ENCODE results near the gene LARGE1. TPM values are rescaled to one million over a fixed set of nuclear protein-coding genes. Genes with fewer than 3 reads are reported as not detected.

The LARGE1 gene
- 1 to 10 TPM; 1.0 to 1.1 TPM for total RNA-seq
- polyA plus RNA-seq, result under 1 TPM in 1 of 2 donors, not detected in 1; 0.06 TPM

DNA sequence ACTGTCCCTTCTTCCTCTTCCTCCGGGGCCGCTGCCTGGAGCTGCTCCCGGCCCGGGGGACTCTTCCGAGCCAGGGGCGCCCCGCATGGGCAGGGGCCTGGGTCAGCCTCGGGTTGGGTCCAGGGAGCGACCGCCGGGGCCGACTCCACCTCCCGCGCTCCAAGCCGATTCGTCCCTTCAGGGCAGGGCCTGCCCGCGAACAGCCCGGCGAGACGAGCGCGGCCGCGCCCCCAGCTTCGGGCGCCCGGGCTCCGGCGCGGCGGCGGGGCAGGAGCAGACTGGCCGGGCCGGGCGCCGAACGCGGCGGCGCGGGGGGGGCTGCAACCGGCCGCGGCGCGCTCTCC is at the start of gene LARGE1:
Gene LARGE1, minus strand, starts transcription at position 280 of the 344 bp plus-strand sequence.
- no peak for DNase-seq
- peak within 1 kb of the TSS; percentile 80 to 89 (median 86) for H3K4me3 Mint-ChIP-seq
- CTCF ChIA-PET (ENCODE audit: partially characterized antibody), result no interaction called here
- intact Hi-C loops (cut with micrococcal nuclease), result no loop called here
- Histone ChIP-seq H3K4me1 (ENCODE audit: insufficient read depth, low read length) (peaks cover 14% of the 10 kb centered on the region), H3K4me3 (ENCODE audit: low read length in 2 of 2) (peak within 1 kb of the TSS in 1 of 2 donors; percentile 50), H3K9me3 (ENCODE audit: control insufficient read depth in 1 of 2, low read length in 2 of 2) (no peaks in the 10 kb centered on the region), H3K27me3 (ENCODE audit: insufficient read depth, low read length) (peaks cover 5% of the 10 kb centered on the region), H3K27ac (ENCODE audit: low read depth, low read length) (no peak within 1 kb of the TSS), H3K36me3 (ENCODE audit: insufficient read depth, low read length) (no peaks in the 10 kb centered on the region)
- POLR2A ChIA-PET (ENCODE audit: partially characterized antibody), result no interaction called here
- H3K4me1 Mint-ChIP-seq, result peaks cover 8 to 28% (median 17%) of the 10 kb centered on the region in 4 donors
- H3K27me3 Mint-ChIP-seq, result peaks cover 25 to 40% of the 10 kb centered on the region in 2 donors
- H3K9me3 Mint-ChIP-seq, result peaks cover 0 to 9% (median 1%) of the 10 kb centered on the region in 8 donors
- peak within 1 kb of the TSS in 2 of 7 donors; percentile 72 to 82 for H3K27ac Mint-ChIP-seq
- peaks cover 0 to 3% of the 10 kb centered on the region in 2 donors for H3K36me3 Mint-ChIP-seq

DNA sequence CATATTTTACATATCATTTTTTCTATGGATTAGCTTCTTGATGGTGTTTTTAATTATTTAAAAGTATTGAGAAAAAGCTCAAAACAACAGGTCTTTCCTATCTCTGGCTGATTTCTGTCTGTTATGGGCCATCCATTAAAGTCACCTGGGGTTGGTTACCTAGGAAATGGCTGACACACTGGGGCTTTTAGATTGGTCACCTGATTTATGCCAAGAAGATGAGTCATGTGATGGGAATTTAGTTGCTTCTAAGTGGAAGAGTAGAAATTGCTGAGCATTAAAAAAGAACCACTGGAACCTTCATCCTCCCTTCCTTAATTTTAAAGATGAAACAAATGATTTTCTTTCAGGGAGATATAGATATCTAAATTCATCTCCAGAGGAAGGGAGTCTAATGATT is 48.8 kb upstream of the LARGE1 start:
- no peak overlapping the region for H3K4me3 Mint-ChIP-seq
- ChIA-PET CTCF (ENCODE audit: partially characterized antibody) (no interaction called here), POLR2A (ENCODE audit: partially characterized antibody) (no interaction called here)
- H3K9me3 Mint-ChIP-seq, result peaks cover 0 to 6% (median 2%) of the 10 kb centered on the region in 8 donors
- H3K36me3 ChIP-seq (ENCODE audit: insufficient read depth, low read length), result no peaks in the 10 kb centered on the region
- no peak overlapping the region for H3K27ac ChIP-seq (ENCODE audit: low read depth, low read length)
- no peaks in the 10 kb centered on the region for H3K9me3 ChIP-seq (ENCODE audit: control insufficient read depth in 1 of 2, low read length in 2 of 2)
- intact Hi-C loops (cut with micrococcal nuclease), result no loop called here
- no peak overlapping the region for H3K4me3 ChIP-seq (ENCODE audit: low read length in 2 of 2)
- H3K4me1 ChIP-seq (ENCODE audit: insufficient read depth, low read length), result no peaks in the 10 kb centered on the region
- no peaks in the 10 kb centered on the region for H3K4me1 Mint-ChIP-seq
- no peak for DNase-seq
- no peaks in the 10 kb centered on the region for H3K27me3 ChIP-seq (ENCODE audit: insufficient read depth, low read length)
- H3K27me3 Mint-ChIP-seq, result no peaks in the 10 kb centered on the region
- H3K27ac Mint-ChIP-seq, result no peak overlapping the region
- H3K36me3 Mint-ChIP-seq, result no peaks in the 10 kb centered on the region

DNA sequence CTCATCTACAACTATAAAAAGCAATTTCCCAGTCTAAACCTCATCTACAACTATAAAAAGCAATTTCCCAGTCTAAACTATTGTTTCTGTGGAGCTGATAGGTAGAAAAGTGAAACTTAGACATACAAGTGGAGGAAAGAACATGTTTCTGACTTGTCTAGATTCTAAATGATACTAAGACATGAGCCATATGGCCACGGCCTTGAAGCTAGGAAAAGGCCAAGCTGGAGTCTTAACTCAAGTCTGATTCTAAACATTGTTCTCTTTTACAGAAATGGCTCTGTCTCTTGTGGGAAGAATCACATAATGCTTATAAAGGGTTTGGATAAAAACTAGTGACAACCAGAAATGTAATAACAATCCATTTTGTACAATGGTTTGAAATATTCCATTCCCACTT is 43.8 kb upstream of the LARGE1 start:
- no peaks in the 10 kb centered on the region for H3K4me1 ChIP-seq (ENCODE audit: insufficient read depth, low read length)
- Mint-ChIP-seq H3K9me3 (peaks cover 0 to 2% (median 0%) of the 10 kb centered on the region in 8 donors), H3K27ac (no peak overlapping the region), H3K27me3 (no peaks in the 10 kb centered on the region), H3K36me3 (no peaks in the 10 kb centered on the region), H3K4me1 (no peaks in the 10 kb centered on the region), H3K4me3 (no peak overlapping the region)
- no peak overlapping the region for H3K4me3 ChIP-seq (ENCODE audit: low read length in 2 of 2)
- H3K36me3 ChIP-seq (ENCODE audit: insufficient read depth, low read length), result no peaks in the 10 kb centered on the region
- POLR2A ChIA-PET (ENCODE audit: partially characterized antibody), result no interaction called here
- CTCF ChIA-PET (ENCODE audit: partially characterized antibody), result no interaction called here
- H3K27me3 ChIP-seq (ENCODE audit: insufficient read depth, low read length), result no peaks in the 10 kb centered on the region
- H3K9me3 ChIP-seq (ENCODE audit: control insufficient read depth in 1 of 2, low read length in 2 of 2), result no peaks in the 10 kb centered on the region
- H3K27ac ChIP-seq (ENCODE audit: low read depth, low read length), result no peak overlapping the region
- intact Hi-C loops (cut with micrococcal nuclease), result no loop called here
- no peak for DNase-seq

DNA sequence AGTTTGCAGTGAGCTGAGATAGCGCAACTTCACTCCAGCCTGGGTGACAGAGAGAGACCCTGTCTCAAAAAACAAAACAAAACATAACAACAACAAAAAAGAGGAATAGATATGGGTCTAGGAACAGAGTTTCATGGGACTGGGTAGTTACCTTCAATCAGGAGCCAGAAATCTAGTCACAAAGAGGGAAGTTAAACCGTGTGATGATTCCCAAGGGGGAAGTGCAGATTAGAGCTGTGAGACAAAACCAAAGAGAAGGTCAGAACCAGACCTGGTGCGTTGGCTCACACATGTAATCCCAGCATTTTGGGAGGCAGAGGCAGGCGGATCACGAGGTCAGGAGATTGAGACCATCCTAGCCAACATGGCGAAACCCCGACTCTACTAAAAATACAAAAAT is 42.1 kb upstream of the LARGE1 start:
- no peaks in the 10 kb centered on the region for H3K4me1 ChIP-seq (ENCODE audit: insufficient read depth, low read length)
- CTCF ChIA-PET (ENCODE audit: partially characterized antibody), result no interaction called here
- H3K36me3 Mint-ChIP-seq, result no peaks in the 10 kb centered on the region
- H3K9me3 Mint-ChIP-seq, result peaks cover 0 to 2% (median 0%) of the 10 kb centered on the region in 8 donors
- no peaks in the 10 kb centered on the region for H3K9me3 ChIP-seq (ENCODE audit: control insufficient read depth in 1 of 2, low read length in 2 of 2)
- intact Hi-C loops (cut with micrococcal nuclease), result no loop called here
- POLR2A ChIA-PET (ENCODE audit: partially characterized antibody), result no interaction called here
- H3K4me3 Mint-ChIP-seq, result no peak overlapping the region
- H3K27ac ChIP-seq (ENCODE audit: low read depth, low read length), result no peak overlapping the region
- DNase-seq, result no peak
- H3K4me3 ChIP-seq (ENCODE audit: low read length in 2 of 2), result no peak overlapping the region
- no peaks in the 10 kb centered on the region for H3K36me3 ChIP-seq (ENCODE audit: insufficient read depth, low read length)
- peak overlapping the region in 1 of 7 donors; percentile 75 for H3K27ac Mint-ChIP-seq
- no peaks in the 10 kb centered on the region for H3K27me3 ChIP-seq (ENCODE audit: insufficient read depth, low read length)
- H3K27me3 Mint-ChIP-seq, result no peaks in the 10 kb centered on the region
- no peaks in the 10 kb centered on the region for H3K4me1 Mint-ChIP-seq

DNA sequence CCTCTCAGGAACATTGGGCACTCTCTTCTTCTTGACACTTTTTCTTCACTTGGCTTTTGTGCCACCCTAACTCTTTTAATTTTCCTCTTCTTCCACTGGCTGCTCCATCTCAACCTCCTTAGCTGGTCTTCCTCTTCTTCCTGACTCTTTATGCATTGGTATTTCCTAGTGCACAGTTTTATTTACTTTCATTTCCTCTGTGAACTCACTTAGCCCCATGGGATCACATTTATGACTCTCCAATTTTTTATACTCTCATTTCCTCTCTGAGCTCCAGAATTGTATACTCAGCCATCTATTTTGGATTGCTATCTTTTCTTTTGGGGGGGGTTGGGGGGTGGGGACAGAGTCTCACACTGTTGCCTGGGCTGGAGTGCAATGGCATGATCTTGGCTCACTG is 38.5 kb upstream of the LARGE1 start:
- Mint-ChIP-seq H3K4me1 (no peaks in the 10 kb centered on the region), H3K27me3 (no peaks in the 10 kb centered on the region), H3K27ac (no peak overlapping the region), H3K4me3 (no peak overlapping the region), H3K9me3 (peaks cover 0 to 4% (median 0%) of the 10 kb centered on the region in 8 donors), H3K36me3 (no peaks in the 10 kb centered on the region)
- Histone ChIP-seq H3K27me3 (ENCODE audit: insufficient read depth, low read length) (no peaks in the 10 kb centered on the region), H3K36me3 (ENCODE audit: insufficient read depth, low read length) (no peaks in the 10 kb centered on the region), H3K27ac (ENCODE audit: low read depth, low read length) (no peak overlapping the region), H3K4me1 (ENCODE audit: insufficient read depth, low read length) (no peaks in the 10 kb centered on the region), H3K9me3 (ENCODE audit: control insufficient read depth in 1 of 2, low read length in 2 of 2) (no peaks in the 10 kb centered on the region), H3K4me3 (ENCODE audit: low read length in 2 of 2) (no peak overlapping the region)
- intact Hi-C loops (cut with micrococcal nuclease), result no loop called here
- no peak for DNase-seq
- ChIA-PET POLR2A (ENCODE audit: partially characterized antibody) (no interaction called here), CTCF (ENCODE audit: partially characterized antibody) (no interaction called here)

DNA sequence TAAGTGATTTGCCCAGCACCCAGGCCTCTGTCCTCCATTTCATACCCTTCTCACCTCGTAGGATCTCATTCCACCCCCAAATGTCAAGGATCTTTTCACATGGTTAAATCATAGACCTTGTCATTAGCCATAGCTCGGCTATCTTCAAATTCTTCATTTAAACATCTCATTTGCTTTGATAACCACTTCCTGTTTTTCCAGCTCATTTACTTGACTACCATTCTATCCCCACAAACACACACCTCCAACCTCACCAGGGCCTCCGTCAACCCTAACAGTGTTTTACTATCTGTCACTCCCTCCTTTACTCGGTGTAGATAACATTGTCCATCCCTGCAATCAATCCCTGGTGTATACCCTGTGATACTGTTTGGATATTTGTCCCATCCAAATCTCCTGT is 36.8 kb upstream of the LARGE1 start:
- Histone ChIP-seq H3K4me1 (ENCODE audit: insufficient read depth, low read length) (no peaks in the 10 kb centered on the region), H3K4me3 (ENCODE audit: low read length in 2 of 2) (no peak overlapping the region), H3K9me3 (ENCODE audit: control insufficient read depth in 1 of 2, low read length in 2 of 2) (no peaks in the 10 kb centered on the region), H3K27me3 (ENCODE audit: insufficient read depth, low read length) (no peaks in the 10 kb centered on the region), H3K36me3 (ENCODE audit: insufficient read depth, low read length) (no peaks in the 10 kb centered on the region), H3K27ac (ENCODE audit: low read depth, low read length) (no peak overlapping the region)
- H3K36me3 Mint-ChIP-seq, result no peaks in the 10 kb centered on the region
- CTCF ChIA-PET (ENCODE audit: partially characterized antibody), result no interaction called here
- H3K4me3 Mint-ChIP-seq, result no peak overlapping the region
- DNase-seq, result no peak
- POLR2A ChIA-PET (ENCODE audit: partially characterized antibody), result no interaction called here
- H3K27ac Mint-ChIP-seq, result no peak overlapping the region
- peaks cover 0 to 3% of the 10 kb centered on the region in 2 donors for H3K27me3 Mint-ChIP-seq
- no peaks in the 10 kb centered on the region for H3K4me1 Mint-ChIP-seq
- intact Hi-C loops (cut with micrococcal nuclease), result no loop called here
- H3K9me3 Mint-ChIP-seq, result peaks cover 0 to 2% (median 0%) of the 10 kb centered on the region in 8 donors

DNA sequence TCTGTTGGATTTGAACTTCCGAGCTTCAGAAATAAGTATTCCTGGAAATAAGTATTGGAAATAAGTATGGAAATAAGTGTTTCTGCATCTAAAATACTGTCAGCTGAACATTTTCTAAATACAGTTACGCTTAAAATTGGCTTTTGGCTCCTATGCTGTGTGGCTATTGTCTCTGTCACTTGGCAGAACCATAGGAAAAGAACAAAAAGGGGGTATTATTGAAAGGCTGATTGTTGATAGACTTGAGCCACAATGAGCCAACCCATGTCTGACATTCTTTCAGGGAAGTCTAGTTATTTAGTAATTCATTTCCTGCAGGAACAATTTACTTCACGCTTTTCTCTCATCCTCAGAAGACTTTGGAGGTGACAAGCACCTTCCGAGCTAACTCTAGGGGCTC is 32.5 kb upstream of the LARGE1 start:
- no peaks in the 10 kb centered on the region for H3K27me3 ChIP-seq (ENCODE audit: insufficient read depth, low read length)
- CTCF ChIA-PET (ENCODE audit: partially characterized antibody), result no interaction called here
- H3K4me3 ChIP-seq (ENCODE audit: low read length in 2 of 2), result no peak overlapping the region
- POLR2A ChIA-PET (ENCODE audit: partially characterized antibody), result no interaction called here
- Mint-ChIP-seq H3K4me1 (no peaks in the 10 kb centered on the region), H3K4me3 (no peak overlapping the region), H3K9me3 (peaks cover 0 to 4% (median 1%) of the 10 kb centered on the region in 8 donors), H3K36me3 (no peaks in the 10 kb centered on the region), H3K27ac (no peak overlapping the region), H3K27me3 (peaks cover 0 to 3% of the 10 kb centered on the region in 2 donors)
- no peak for DNase-seq
- intact Hi-C loops (cut with micrococcal nuclease), result no loop called here
- H3K36me3 ChIP-seq (ENCODE audit: insufficient read depth, low read length), result no peaks in the 10 kb centered on the region
- no peaks in the 10 kb centered on the region for H3K9me3 ChIP-seq (ENCODE audit: control insufficient read depth in 1 of 2, low read length in 2 of 2)
- H3K27ac ChIP-seq (ENCODE audit: low read depth, low read length), result no peak overlapping the region
- H3K4me1 ChIP-seq (ENCODE audit: insufficient read depth, low read length), result no peaks in the 10 kb centered on the region

DNA sequence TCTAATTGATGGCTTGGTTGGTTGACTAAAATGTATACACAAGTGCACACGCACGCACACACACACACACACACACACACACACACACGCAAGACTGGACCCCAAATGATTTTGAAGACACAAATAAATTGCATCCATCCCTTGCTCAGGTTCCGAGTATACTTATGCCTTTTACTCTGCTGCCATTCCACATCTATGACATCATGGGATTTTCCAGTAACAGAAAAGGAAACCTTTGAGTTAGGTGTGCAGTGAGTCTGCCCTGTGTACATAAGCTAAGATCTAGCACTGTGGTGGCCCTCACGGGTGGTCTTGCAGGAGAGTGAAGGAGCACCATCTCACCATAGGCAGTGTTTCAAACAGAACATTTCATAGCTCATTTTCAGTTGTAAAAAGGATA is 20.5 kb upstream of the LARGE1 start:
- no peak for DNase-seq
- Histone ChIP-seq H3K4me3 (ENCODE audit: low read length in 2 of 2) (no peak overlapping the region), H3K4me1 (ENCODE audit: insufficient read depth, low read length) (no peaks in the 10 kb centered on the region), H3K9me3 (ENCODE audit: control insufficient read depth in 1 of 2, low read length in 2 of 2) (no peaks in the 10 kb centered on the region), H3K27ac (ENCODE audit: low read depth, low read length) (no peak overlapping the region), H3K36me3 (ENCODE audit: insufficient read depth, low read length) (no peaks in the 10 kb centered on the region), H3K27me3 (ENCODE audit: insufficient read depth, low read length) (no peaks in the 10 kb centered on the region)
- no peaks in the 10 kb centered on the region for H3K36me3 Mint-ChIP-seq
- intact Hi-C loops (cut with micrococcal nuclease), result no loop called here
- ChIA-PET POLR2A (ENCODE audit: partially characterized antibody) (no interaction called here), CTCF (ENCODE audit: partially characterized antibody) (no interaction called here)
- no peaks in the 10 kb centered on the region for H3K27me3 Mint-ChIP-seq
- peak overlapping the region in 1 of 7 donors; percentile 22 for H3K27ac Mint-ChIP-seq
- no peak overlapping the region for H3K4me3 Mint-ChIP-seq
- H3K9me3 Mint-ChIP-seq, result peaks cover 0 to 9% (median 3%) of the 10 kb centered on the region in 8 donors
- no peaks in the 10 kb centered on the region for H3K4me1 Mint-ChIP-seq
